Right lobe of liver (tissue), 6 donors: ENCODE measurements around the gene PIRT. TPM values are rescaled to one million over a fixed set of nuclear protein-coding genes. Genes with fewer than 3 reads are reported as not detected.

Experiments
- ATAC-seq, 4 donors: fragments of 200-7000 bp; cut with Tn5 transposase; one replicate each; pipeline ENCODE4 v1.9.1; 2020; ENCODE audit warnings: mild to moderate bottlenecking in 4 of 4, moderate library complexity in 4 of 4
- DNase-seq, 3 donors: peaks; one replicate each; pipeline ENCODE4 v3.0.0-alpha.2; 2020
- H3K27ac ChIP-seq, 3 donors: fragments of 200-600 bp; one replicate each; pipeline ENCODE4 v1.8.0; 2022
- H3K27me3 ChIP-seq, 2 donors: fragments of 200-600 bp; one replicate each; pipeline ENCODE4 v1.8.0; 2022
- H3K36me3 ChIP-seq, 4 donors: fragments of 200-600 bp; sonication (generic) in 1 of 4; one replicate each; pipeline versions ENCODE4 v1.5.1 to v1.8.0; 2017 to 2022; ENCODE audit warnings: control low read depth in 1 of 4
- H3K4me1 ChIP-seq, 4 donors: fragments of 200-600 bp; sonication (generic) in 1 of 4; one replicate each; pipeline versions ENCODE4 v1.5.1 to v1.8.0; 2017 to 2022; ENCODE audit warnings: control low read depth in 1 of 4
- H3K4me3 ChIP-seq, 3 donors: fragments of 200-600 bp; one replicate each; pipeline ENCODE4 v1.8.0; 2022
- H3K9me3 ChIP-seq, 4 donors: fragments of 200-600 bp; sonication (generic) in 1 of 4; one replicate each; pipeline versions ENCODE4 v1.5.1 to v1.8.0; 2017 to 2022; ENCODE audit warnings: control low read depth in 1 of 4
- POLR2A ChIP-seq: fragments of 450-650 bp; IDR thresholded peaks from one replicate; pipeline ENCODE4 v1.6.1; 2017; ENCODE audit warnings: antibody characterized with exemption, mild to moderate bottlenecking
- WGBS: methylation state at CpG from one replicate; pipeline ENCODE4 v1.1.6; 2018; ENCODE audit warnings: low coverage, low lambda C conversion rate; ENCODE audit not compliant: insufficient coverage; ENCODE audit errors: missing lambda C conversion rate; 5-methylcytosine and 5-hydroxymethylcytosine counted together
- intact Hi-C, 2 donors: fragments of 100-400 bp; cut with DNase I; formaldehyde crosslinking; loops; one replicate each; pipeline versions ENCODE4 v1.11.2 to v1.14.1; 2022
- small RNA-seq, 2 experiments: library from RNA; depleted of rRNA; stranded (forward); fragments of <200 nt; gene quantifications; one replicate each; pipeline ENCODE3, GENCODE V24; 2016
- total RNA-seq, 6 experiments: library from RNA; depleted of rRNA in 2 of 6; stranded (reverse); fragments of >200 nt in 2 of 6; fragmentation: NEBNext Ultra II Directional in 3 of 6; extraction: Animal tissue kit (Norgen Biotek cat#: 25700) in 3 of 6; gene quantifications; one replicate each; pipeline versions ENCODE4 v1.1.0 to v1.2.4, GENCODE V29; 2016 to 2023
- TF ChIP-seq, protein P1 (sequence below), 4 donors: fragments of 200-600 bp in 3 of 4; fragments of 450-650 bp in 1 of 4; IDR thresholded peaks; one replicate each; pipeline versions ENCODE4 v1.5.1 to v1.8.0; 2016 to 2022; ENCODE audit warnings: antibody characterized with exemption in 4 of 4, mild to moderate bottlenecking in 2 of 4
- donor health status: DM: no; HTN: yes; CAD: no.
- donor health status: DM: no; HTN: no; CAD: no.
- donor health status: DM: no; HTN: no; CAD: no.
- donor health status: DM: no; HTN: yes; CAD: no.
- donor health status: DM: no; HTN: yes; CAD: no.

PIRT gene
- total RNA-seq, 6 experiments from 2014 or later, result not detected

GRCh38 chr17:10775740-10776356, 62.0 kb downstream of the PIRT start:
- ATAC-seq (no peak), DNase-seq (no peak)
- Histone ChIP-seq H3K9me3 (no peaks in the 10 kb centered on the region), H3K4me1 (peaks cover 0 to 12% (median 0%) of the 10 kb centered on the region in 4 donors), H3K27ac (no peak overlapping the region), H3K4me3 (no peak overlapping the region), H3K27me3 (no peaks in the 10 kb centered on the region), H3K36me3 (no peaks in the 10 kb centered on the region)
- intact Hi-C loops, result no loop called here
- TF ChIP-seq, protein P1, sequence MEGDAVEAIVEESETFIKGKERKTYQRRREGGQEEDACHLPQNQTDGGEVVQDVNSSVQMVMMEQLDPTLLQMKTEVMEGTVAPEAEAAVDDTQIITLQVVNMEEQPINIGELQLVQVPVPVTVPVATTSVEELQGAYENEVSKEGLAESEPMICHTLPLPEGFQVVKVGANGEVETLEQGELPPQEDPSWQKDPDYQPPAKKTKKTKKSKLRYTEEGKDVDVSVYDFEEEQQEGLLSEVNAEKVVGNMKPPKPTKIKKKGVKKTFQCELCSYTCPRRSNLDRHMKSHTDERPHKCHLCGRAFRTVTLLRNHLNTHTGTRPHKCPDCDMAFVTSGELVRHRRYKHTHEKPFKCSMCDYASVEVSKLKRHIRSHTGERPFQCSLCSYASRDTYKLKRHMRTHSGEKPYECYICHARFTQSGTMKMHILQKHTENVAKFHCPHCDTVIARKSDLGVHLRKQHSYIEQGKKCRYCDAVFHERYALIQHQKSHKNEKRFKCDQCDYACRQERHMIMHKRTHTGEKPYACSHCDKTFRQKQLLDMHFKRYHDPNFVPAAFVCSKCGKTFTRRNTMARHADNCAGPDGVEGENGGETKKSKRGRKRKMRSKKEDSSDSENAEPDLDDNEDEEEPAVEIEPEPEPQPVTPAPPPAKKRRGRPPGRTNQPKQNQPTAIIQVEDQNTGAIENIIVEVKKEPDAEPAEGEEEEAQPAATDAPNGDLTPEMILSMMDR (IDR thresholded peaks at IDR 0.05), result no peak
- no peak for TF ChIP-seq POLR2A
- WGBS, result 47% methylated on average over 5 of the region's 5 CpGs

- TF ChIP-seq, protein P1 (IDR thresholded peaks at IDR 0.05), result no peak
- no peak for TF ChIP-seq POLR2A
- 45% methylated on average over 4 of the region's 4 CpGs for WGBS
- DNase-seq, result peak in 1 of 3 donors; percentile 59
- Histone ChIP-seq H3K9me3 (no peaks in the 10 kb centered on the region), H3K36me3 (no peaks in the 10 kb centered on the region), H3K27ac (no peak overlapping the region), H3K4me3 (no peak overlapping the region), H3K27me3 (no peaks in the 10 kb centered on the region), H3K4me1 (peaks cover 0 to 12% (median 0%) of the 10 kb centered on the region in 4 donors)
- intact Hi-C loops, result no loop called here
- ATAC-seq, result peak in 3 of 4 donors; percentile 61 to 75 (median 68)
Measured at GRCh38 chr17:10775058-10775457, 62.8 kb downstream of the PIRT start.

DNA sequence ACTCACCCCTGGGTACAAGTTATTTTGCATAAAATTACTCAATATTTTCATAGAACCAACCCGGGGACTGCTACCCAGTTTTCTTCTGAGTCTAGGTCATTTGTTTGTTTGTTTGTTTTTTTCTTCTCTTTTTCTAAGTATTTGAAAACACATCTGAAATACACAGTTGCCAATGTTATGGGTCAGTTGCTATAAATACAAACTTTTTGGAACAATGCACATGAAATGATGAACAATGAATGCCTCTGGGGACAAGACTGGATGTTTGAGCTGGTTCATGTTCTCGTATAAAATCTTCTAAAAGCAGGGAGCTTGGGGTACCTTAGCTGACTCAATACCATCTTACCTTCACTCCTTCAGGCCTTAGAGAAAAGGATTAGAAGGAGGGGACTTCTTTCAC, 64.5 kb downstream of the PIRT start:
- no peak for TF ChIP-seq POLR2A
- TF ChIP-seq, protein P1 (IDR thresholded peaks at IDR 0.05), result no peak
- Histone ChIP-seq H3K4me1 (peaks cover 0 to 12% (median 0%) of the 10 kb centered on the region in 4 donors), H3K9me3 (no peaks in the 10 kb centered on the region), H3K27me3 (no peaks in the 10 kb centered on the region), H3K36me3 (no peaks in the 10 kb centered on the region), H3K4me3 (no peak overlapping the region), H3K27ac (no peak overlapping the region)
- intact Hi-C loops, result no loop called here
- 79% methylated on average over 2 of the region's 2 CpGs for WGBS
- ATAC-seq (no peak), DNase-seq (no peak)

Small RNA genes lying within 50 kb of the gene (small RNA-seq; reads per million reads assigned to genes)
- gene AC015908.2 (0 reads per million in 2 experiments), gene RNU6-1065P (0 reads per million in 2 experiments), gene TMEM238L (0 reads per million in 2 experiments)

Other genes starting within 250 kb of the PIRT start
- gene MYH3, start 180.8 kb downstream of the PIRT start, total RNA-seq, result 1 to 10 TPM in 4 of 6 experiments, under 1 TPM in 2; 0.68 to 2.6 (median 1.2) TPM
- 10 to 100 TPM; 19.0 to 29.7 (median 23.8) TPM for gene SCO1, start 140.6 kb downstream of the PIRT start, total RNA-seq
- 1 to 10 TPM; 3.6 to 9.6 (median 4.5) TPM for gene ADPRM, start 140.5 kb downstream of the PIRT start, total RNA-seq
- gene TMEM220, start 108.1 kb downstream of the PIRT start, total RNA-seq, result 10 to 100 TPM; 26.6 to 61.0 (median 43.2) TPM
- not detected for gene TMEM238L, start 34.0 kb downstream of the PIRT start, total RNA-seq